Measurements from ENCODE around the gene LSMEM2.
A peak's percentile ranks its signal among the peaks of the same experiment; 100 is the strongest.
"Not testable (repeated sequence)": the region's sequence is repeated elsewhere in the genome, so short reads cannot be mapped to it uniquely, and the experiment has no call there.

LSMEM2 gene

GRCh38 chr3:50245831-50246516, 32.9 kb upstream of the LSMEM2 start:
- DNase-seq, result peak; percentile 88

- DNase-seq, result peak; percentile 87
Observed at GRCh38 chr3:50246517-50246954, 32.4 kb upstream of the LSMEM2 start.

GRCh38 chr3:50248387-50248786, 30.5 kb upstream of the LSMEM2 start:
- no peak for DNase-seq

GRCh38 chr3:50249457-50249856, 29.4 kb upstream of the LSMEM2 start:
- DNase-seq, result no peak

GRCh38 chr3:50250514-50250913, 28.4 kb upstream of the LSMEM2 start:
- no peak for DNase-seq

- no peak for DNase-seq
Observed at GRCh38 chr3:50251220-50251619, 27.7 kb upstream of the LSMEM2 start.

- no peak for DNase-seq
Observed at GRCh38 chr3:50254577-50255250, 24.2 kb upstream of the LSMEM2 start.

GRCh38 chr3:50255251-50255615, 23.7 kb upstream of the LSMEM2 start:
- DNase-seq, result no peak

- DNase-seq, result no peak
Observed at GRCh38 chr3:50256978-50257890, 21.7 kb upstream of the LSMEM2 start.

- DNase-seq, result no peak
Observed at GRCh38 chr3:50258029-50258680, 20.7 kb upstream of the LSMEM2 start.

- no peak for DNase-seq
Observed at GRCh38 chr3:50258979-50259378, 19.9 kb upstream of the LSMEM2 start.

GRCh38 chr3:50259432-50260026, 19.4 kb upstream of the LSMEM2 start:
- no peak for DNase-seq

GRCh38 chr3:50260027-50260941, 18.6 kb upstream of the LSMEM2 start:
- DNase-seq, result peak; percentile 86

- DNase-seq, result no peak
Observed at GRCh38 chr3:50260942-50261441, 17.9 kb upstream of the LSMEM2 start.

- no peak for DNase-seq
Observed at GRCh38 chr3:50261505-50261904, 17.4 kb upstream of the LSMEM2 start.

GRCh38 chr3:50262200-50262599, 16.7 kb upstream of the LSMEM2 start:
- not testable (repeated sequence) for DNase-seq

- DNase-seq, result no peak
Observed at GRCh38 chr3:50262778-50263177, 16.1 kb upstream of the LSMEM2 start.

- DNase-seq, result no peak
Observed at GRCh38 chr3:50263478-50264382, 15.2 kb upstream of the LSMEM2 start.

- DNase-seq, result peak; percentile 98
Observed at GRCh38 chr3:50264383-50264963, 14.4 kb upstream of the LSMEM2 start.
